DOHH2 (cell line): ENCODE measurements around the gene BRMS1L.

ENCODE experiments used
- H3F3A ChIP-seq: fragments of 200-600 bp; sonication (generic), shearing (Covaris generic); 2 replicates; pipeline ENCODE4 v1.6.0; 2016; ENCODE audit warnings: antibody characterized with exemption, mild to moderate bottlenecking; ENCODE audit not compliant: control insufficient read depth, insufficient read depth
- H3K27ac ChIP-seq: fragments of 200-600 bp; sonication (generic); 2 replicates; pipeline ENCODE4 v1.5.1; 2014; ENCODE audit warnings: low read depth, mild to moderate bottlenecking, low read length, moderate library complexity
- H3K27me3 ChIP-seq: fragments of 200-600 bp; sonication (generic); 2 replicates; pipeline ENCODE4 v1.6.1; 2014; ENCODE audit warnings: mild to moderate bottlenecking, low read length, mixed read lengths; ENCODE audit not compliant: control insufficient read depth
- H3K36me3 ChIP-seq: fragments of 200-600 bp; sonication (generic); 2 replicates; pipeline ENCODE4 v1.6.1; 2014; ENCODE audit warnings: mild to moderate bottlenecking, low read length, moderate library complexity, mixed read lengths; ENCODE audit not compliant: control insufficient read depth
- H3K4me1 ChIP-seq: fragments of 200-600 bp; sonication (generic); 2 replicates; pipeline ENCODE4 v1.6.1; 2014; ENCODE audit warnings: mild to moderate bottlenecking, low read length, mixed read lengths; ENCODE audit not compliant: control insufficient read depth
- H3K4me2 ChIP-seq: fragments of 200-600 bp; sonication (generic); 2 replicates; pipeline ENCODE4 v1.6.0; 2014; ENCODE audit warnings: mild to moderate bottlenecking, low read length, moderate library complexity
- H3K4me3 ChIP-seq: fragments of 200-600 bp; sonication (generic); 2 replicates; pipeline ENCODE4 v1.5.1; 2014; ENCODE audit warnings: mild to moderate bottlenecking, low read length, mixed read lengths
- H3K79me2 ChIP-seq: fragments of 200-600 bp; sonication (generic); 2 replicates; pipeline ENCODE4 v1.6.1; 2014; ENCODE audit warnings: mild to moderate bottlenecking, low read length, mixed read lengths; ENCODE audit not compliant: control insufficient read depth
- H3K9me2 ChIP-seq: fragments of 200-600 bp; sonication (generic); replicated peaks from 2 replicates; pipeline ENCODE4 v1.6.1; 2014; ENCODE audit warnings: mild to moderate bottlenecking, low read length, mixed read lengths; ENCODE audit not compliant: control insufficient read depth
- H3K9me3 ChIP-seq: fragments of 200-600 bp; sonication (generic); 2 replicates; pipeline ENCODE4 v1.6.1; 2014; ENCODE audit warnings: antibody characterized with exemption, low read length, mixed read lengths; ENCODE audit not compliant: control insufficient read depth, insufficient read depth
- H4K20me1 ChIP-seq: fragments of 200-600 bp; sonication (generic); 2 replicates; pipeline ENCODE4 v1.6.0; 2014; ENCODE audit warnings: low read depth, mild to moderate bottlenecking, antibody characterized with exemption, low read length, moderate library complexity; ENCODE audit not compliant: control insufficient read depth, insufficient read depth
- EZH2phosphoT487 ChIP-seq: fragments of 200-600 bp; sonication (generic); IDR thresholded peaks from 2 replicates; pipeline ENCODE4 v1.6.1; 2017; ENCODE audit warnings: borderline replicate concordance, mild to moderate bottlenecking, antibody characterized with exemption, low read length, moderate library complexity, mixed read lengths
- TF ChIP-seq, protein P1 (sequence below): fragments of 200-600 bp; sonication (generic); IDR thresholded peaks from one replicate; pipeline ENCODE4 v1.5.1; 2014; ENCODE audit warnings: antibody characterized with exemption, mild to moderate bottlenecking, low read depth, low read length; ENCODE audit not compliant: poor library complexity, severe bottlenecking

The BRMS1L gene

GRCh38 chr14:35879654-35880249, 53.6 kb downstream of the BRMS1L start:
- Histone ChIP-seq H3K79me2 (no peaks in the 10 kb centered on the region), H3K27ac (no peak overlapping the region), H3K9me2 (no peaks in the 10 kb centered on the region), H3K27me3 (no peaks in the 10 kb centered on the region), H3K9me3 (no peaks in the 10 kb centered on the region), H3K4me2 (no peak overlapping the region), H3K4me1 (no peaks in the 10 kb centered on the region), H3F3A (no peaks in the 10 kb centered on the region), H3K36me3 (no peaks in the 10 kb centered on the region), H4K20me1 (no peaks in the 10 kb centered on the region), H3K4me3 (no peak overlapping the region)
- no peak for TF ChIP-seq EZH2phosphoT487
- TF ChIP-seq, protein P1, sequence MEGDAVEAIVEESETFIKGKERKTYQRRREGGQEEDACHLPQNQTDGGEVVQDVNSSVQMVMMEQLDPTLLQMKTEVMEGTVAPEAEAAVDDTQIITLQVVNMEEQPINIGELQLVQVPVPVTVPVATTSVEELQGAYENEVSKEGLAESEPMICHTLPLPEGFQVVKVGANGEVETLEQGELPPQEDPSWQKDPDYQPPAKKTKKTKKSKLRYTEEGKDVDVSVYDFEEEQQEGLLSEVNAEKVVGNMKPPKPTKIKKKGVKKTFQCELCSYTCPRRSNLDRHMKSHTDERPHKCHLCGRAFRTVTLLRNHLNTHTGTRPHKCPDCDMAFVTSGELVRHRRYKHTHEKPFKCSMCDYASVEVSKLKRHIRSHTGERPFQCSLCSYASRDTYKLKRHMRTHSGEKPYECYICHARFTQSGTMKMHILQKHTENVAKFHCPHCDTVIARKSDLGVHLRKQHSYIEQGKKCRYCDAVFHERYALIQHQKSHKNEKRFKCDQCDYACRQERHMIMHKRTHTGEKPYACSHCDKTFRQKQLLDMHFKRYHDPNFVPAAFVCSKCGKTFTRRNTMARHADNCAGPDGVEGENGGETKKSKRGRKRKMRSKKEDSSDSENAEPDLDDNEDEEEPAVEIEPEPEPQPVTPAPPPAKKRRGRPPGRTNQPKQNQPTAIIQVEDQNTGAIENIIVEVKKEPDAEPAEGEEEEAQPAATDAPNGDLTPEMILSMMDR = peak; percentile 56

DNA sequence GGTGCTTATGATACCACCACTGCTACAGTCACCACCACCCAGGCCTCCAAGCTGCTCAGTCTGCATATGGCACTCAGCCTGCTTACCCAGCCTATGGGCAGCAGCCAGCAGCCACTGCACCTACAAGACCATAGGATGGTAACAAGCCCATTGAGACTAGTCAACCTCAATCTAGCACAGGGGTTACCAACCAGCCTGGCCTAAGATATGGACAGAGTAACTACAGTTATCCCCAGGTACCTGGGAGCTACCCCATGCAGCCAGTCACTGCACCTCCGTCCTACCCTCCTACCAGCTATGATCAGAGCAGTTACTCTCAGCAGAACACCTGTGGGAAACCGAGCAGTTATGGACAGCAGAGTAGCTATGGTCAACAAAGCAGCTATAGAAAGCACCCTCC, 55.1 kb downstream of the BRMS1L start:
- H4K20me1 ChIP-seq = no peaks in the 10 kb centered on the region
- H3K27ac ChIP-seq = no peak overlapping the region
- TF ChIP-seq EZH2phosphoT487 = no peak
- TF ChIP-seq, protein P1 = no peak

GRCh38 chr14:35883677-35884293, 57.6 kb downstream of the BRMS1L start:
- Histone ChIP-seq H3K36me3 (no peaks in the 10 kb centered on the region), H3K27ac (no peak overlapping the region), H3K79me2 (no peaks in the 10 kb centered on the region), H3K4me1 (no peaks in the 10 kb centered on the region), H3K9me3 (no peaks in the 10 kb centered on the region), H3K9me2 (no peaks in the 10 kb centered on the region), H3K4me2 (no peak overlapping the region), H3K27me3 (no peaks in the 10 kb centered on the region), H3F3A (no peaks in the 10 kb centered on the region), H4K20me1 (no peaks in the 10 kb centered on the region), H3K4me3 (no peak overlapping the region)
- TF ChIP-seq, protein P1 = peak; percentile 81
- no peak for TF ChIP-seq EZH2phosphoT487

More for the DNA sequence above, 55.1 kb downstream of the BRMS1L start:
- no peaks in the 10 kb centered on the region for H3K4me1 ChIP-seq
- H3K4me2 ChIP-seq = no peak overlapping the region
- no peaks in the 10 kb centered on the region for H3K27me3 ChIP-seq
- H3K79me2 ChIP-seq = no peaks in the 10 kb centered on the region
- H3K36me3 ChIP-seq = no peaks in the 10 kb centered on the region
- no peaks in the 10 kb centered on the region for H3K9me3 ChIP-seq
- no peaks in the 10 kb centered on the region for H3F3A ChIP-seq
- H3K4me3 ChIP-seq = no peak overlapping the region
- no peaks in the 10 kb centered on the region for H3K9me2 ChIP-seq
